Colon (tissue), 2 donors: ENCODE data around the gene MAML2.
A peak's percentile ranks its signal among the peaks of the same experiment; 100 is the strongest.
"Not testable (repeated sequence)": the region's sequence is repeated elsewhere in the genome, so short reads cannot be mapped to it uniquely, and the experiment has no call there.

Experiments
- FAIRE-seq: peaks from 2 replicates; lab custom pipeline; 2012; peaks lifted over from hg19 to GRCh38; lab: Jason Lieb, UNC
- donor health status: control.
- donor health status: control.

MAML2 gene

GRCh38 chr11:96292291-96293010, 50.5 kb downstream of the MAML2 start:
- FAIRE-seq: peak; percentile 70

DNA sequence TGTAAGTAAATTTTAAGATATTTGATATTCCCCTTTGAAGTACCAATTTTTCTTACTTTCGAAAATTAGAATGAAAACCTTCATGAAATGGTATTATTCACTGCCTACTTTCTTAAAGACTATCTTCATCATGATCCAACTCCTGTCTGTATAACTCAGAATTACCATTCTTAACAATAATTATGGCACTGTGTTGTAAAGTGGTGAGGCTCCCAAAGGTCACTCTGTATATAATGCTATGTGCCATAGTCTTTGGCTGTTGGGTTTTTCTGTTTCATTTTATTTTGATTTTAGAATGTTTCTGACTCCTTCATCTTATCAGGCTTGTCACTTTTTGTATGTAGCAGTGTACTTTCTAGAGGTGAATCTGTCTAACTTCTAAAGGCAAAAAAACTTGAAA, 52.4 kb downstream of the MAML2 start:
- FAIRE-seq: no peak

DNA sequence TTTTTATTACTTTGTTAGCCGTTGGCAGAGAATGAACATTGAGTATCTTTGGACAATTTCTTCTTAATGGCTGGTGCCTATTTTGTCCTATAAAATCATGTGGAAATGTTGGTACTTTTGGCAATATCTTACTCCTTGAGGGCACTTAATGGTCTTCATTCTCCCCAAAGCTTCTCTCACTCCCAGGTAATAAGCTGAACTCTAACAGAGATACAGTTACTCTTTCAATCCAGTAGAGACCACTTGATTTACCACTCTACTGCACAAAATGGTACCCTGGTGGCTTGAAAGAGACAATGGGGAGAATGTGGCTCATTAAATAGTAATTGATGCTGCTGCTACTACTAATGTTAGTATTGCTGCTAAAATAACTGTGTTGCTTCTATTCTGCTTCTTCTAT, 53.0 kb downstream of the MAML2 start:
- no peak for FAIRE-seq

GRCh38 chr11:96288915-96289314, 54.1 kb downstream of the MAML2 start:
- FAIRE-seq: no peak

GRCh38 chr11:96287822-96288439, 55.1 kb downstream of the MAML2 start:
- no peak for FAIRE-seq

DNA sequence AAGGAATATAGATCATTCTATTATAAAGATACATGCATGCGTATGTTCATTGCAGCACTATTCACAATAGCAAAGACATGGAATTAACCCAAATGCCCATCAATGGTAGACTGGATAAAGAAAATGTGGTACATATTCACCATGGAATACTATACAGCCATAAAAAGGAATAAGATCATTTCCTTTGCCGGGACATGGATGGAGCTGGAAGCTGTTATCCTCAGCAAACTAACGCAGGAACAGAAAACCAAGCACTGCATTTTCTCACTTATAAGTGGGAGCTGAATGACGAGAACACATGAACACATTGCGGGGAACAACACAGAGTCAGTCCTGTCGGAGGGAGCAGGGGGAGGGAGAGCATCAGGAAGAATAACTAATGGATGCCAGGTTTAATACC, 57.0 kb downstream of the MAML2 start:
- not testable (repeated sequence) for FAIRE-seq

- no peak for FAIRE-seq
These were observed 58.1 kb downstream of the MAML2 start for GRCh38 chr11:96284917-96285316.

DNA sequence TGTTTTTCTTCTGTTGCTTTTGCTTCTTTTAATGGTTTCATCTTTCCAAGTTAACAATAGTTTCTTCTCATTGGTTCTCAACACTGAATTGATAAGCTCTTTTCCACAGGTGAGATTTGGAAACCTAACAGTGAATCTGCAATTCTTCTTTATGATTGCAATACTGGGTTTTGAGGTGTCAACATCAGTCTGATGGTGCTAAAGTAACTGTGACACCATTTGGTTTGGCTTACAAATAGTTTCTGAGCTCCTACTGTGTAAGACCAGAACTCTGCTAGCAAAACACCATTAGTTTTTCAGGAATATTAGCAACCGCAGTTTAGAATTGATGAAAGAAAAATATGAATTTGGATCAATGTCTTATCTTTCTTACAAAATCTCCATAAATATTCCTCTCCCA, 58.6 kb downstream of the MAML2 start:
- no peak for FAIRE-seq

- FAIRE-seq: no peak
These were observed 60.3 kb downstream of the MAML2 start for GRCh38 chr11:96282625-96283220.

DNA sequence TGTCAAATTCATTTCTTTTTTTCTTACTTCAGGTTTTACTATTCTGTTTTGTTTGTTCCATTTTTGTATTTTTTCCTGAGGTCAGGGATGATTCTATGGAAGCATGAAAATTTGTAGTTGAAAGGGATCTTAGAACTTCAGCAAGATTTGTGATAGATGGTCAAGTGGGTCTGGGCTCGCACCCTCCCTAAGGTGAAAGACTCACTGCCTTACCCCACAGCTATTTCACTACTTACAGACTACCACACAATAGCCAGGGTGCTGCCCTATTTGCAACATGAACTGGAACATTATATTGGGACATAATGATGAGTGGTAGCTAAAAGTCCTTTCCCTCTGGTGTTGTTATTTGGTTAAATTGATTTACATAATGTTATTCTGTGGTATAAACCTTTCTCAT, 62.6 kb downstream of the MAML2 start:
- no peak for FAIRE-seq

DNA sequence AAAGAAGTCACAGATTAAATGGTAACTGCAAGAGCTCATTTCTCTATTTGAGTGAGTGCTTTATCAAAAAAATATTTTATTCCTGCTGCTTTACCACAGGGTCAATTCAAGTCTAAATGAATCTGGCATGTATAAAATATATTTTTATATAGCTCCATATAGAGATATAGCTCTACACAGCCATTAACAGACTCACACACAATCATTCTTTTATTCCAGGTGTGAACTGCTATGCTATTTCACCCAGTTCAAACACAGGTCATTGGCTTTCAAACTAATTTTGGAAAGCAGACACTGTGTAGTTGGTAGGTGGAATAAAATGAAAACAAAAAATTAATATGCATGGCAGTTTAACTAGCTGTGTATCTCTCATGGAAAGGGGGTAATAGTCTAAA, 63.1 kb downstream of the MAML2 start:
- FAIRE-seq: no peak

- no peak for FAIRE-seq
These were observed 63.7 kb downstream of the MAML2 start for GRCh38 chr11:96279018-96279895.

GRCh38 chr11:96278039-96278897, 64.7 kb downstream of the MAML2 start:
- FAIRE-seq: no peak

DNA sequence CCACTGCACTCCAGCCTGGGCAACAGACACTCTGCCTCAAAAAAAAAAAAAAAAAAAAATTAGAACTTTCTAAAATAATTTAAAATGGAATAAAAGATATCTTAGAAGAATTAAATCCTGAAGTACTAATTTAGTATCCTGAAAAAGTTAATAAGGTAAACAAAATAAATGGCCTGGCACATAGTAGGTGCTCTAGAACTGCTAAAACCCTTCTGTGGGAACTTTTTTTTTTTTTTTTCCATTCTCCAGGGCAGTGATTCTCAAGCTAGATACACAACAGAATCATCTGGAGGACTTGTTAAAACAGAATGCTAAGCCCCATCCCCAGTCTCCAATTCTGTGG, 65.3 kb downstream of the MAML2 start:
- no peak for FAIRE-seq

GRCh38 chr11:96276836-96277235, 66.2 kb downstream of the MAML2 start:
- no peak for FAIRE-seq

DNA sequence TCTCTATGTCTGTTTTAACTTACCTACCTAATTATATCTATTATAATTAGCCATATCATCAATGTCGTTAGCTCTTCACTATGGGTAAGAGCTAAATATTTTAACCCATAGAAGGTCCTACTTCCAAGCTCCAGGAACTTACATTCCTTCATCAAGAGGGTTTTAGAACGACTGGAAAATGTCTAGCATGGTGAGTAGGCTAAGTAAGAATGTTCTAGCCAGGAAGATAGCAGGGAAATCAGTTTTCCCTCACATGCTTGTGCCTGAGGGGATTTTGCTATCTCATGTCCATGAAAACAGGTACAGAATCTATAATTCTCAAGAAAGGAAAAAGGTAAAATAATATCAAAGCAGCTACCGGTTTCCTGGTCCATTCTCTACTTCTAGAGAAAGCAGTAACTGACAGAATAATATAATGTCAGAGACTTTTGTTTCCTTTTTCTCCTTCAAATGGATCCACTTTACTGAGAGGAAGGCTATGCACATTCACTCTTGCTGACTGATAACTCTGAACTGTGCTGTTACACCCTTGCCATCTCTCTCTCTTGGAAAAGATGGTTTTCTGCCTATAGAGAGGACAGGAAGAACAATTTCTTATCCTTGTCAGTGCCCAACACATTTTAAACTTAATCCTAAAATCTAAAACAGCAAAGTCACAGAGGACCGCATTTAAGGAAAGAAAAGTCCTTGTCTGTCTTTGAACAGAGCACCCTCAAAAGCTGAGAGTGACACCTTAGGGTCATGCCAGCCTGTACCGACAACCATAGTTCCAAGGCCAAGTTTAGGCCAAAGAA, 67.0 kb downstream of the MAML2 start:
- FAIRE-seq: no peak

- FAIRE-seq: no peak
These were observed 69.5 kb downstream of the MAML2 start for GRCh38 chr11:96273507-96273906.

DNA sequence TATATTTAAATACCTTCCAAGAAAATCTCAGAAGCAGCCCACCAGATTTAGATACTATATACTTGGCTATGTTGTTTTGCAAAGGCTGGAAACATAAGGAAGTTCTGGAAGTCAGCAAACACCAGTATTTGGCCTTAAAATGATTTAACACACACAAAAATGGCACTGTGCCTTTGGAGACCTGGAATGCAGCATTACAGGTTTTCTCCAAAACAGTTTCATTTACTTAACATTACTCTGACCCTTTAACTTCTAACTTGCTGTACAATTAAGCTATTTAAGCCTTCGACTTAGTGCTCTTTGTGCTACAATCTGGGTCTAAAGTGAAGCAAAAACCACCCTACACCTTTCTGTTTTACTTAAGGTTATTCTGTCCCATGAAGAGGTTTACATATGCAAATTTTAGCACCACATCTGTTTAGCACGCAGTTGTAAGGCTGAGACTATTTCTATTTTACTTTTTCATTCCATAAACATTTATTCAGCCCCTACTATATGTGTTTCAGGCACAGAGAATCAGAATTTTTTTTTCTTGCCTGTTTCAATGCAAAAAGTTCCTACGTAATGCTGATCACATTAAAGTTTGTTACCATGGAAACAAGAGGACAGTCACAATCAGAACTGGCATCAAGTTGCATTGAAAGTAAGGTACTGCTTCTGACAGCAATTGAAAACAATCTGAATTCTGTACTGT, 70.3 kb downstream of the MAML2 start:
- FAIRE-seq: no peak

DNA sequence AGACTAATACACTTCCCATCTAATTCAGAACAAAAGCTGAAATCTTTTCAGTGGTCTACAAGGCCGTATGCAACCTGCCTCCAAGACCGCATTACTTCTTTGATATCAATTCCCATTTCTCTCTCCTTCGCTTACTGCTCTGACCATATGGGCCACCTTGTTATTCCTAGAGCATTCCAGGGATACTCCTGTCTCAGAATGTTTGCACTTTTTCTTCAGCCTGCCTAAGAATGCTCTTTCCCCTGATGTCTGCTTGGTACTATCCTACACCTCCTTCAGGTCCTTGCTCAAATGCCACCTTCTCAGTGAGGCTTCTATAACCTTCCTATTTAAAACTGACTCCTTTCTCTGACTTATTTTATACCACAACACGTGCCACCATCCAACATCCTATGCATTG, 71.2 kb downstream of the MAML2 start:
- no peak for FAIRE-seq

DNA sequence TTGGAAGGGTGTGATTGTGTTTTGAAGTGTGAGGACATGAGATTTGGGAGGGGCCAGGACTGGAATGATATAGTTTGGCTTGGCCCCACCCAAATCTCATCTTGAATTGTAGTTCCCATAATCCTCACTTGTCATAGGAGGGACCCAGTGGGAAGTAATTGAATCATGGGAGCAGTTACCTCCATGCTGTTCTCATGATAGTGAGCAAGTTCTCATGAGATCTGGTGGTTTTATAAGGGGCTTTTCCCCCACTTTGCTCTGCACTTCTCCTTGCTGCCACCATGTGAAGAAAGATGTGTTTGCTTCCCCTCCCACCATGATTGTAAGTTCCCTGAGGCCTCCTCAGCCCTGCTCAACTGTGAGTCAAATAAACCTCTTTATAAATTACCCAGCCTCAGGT, 71.6 kb downstream of the MAML2 start:
- FAIRE-seq: not testable (repeated sequence)
